GM20000 (cell line): ENCODE data around the gene IFIT5.
"Not testable (repeated sequence)": the region's sequence is repeated elsewhere in the genome, so short reads cannot be mapped to it uniquely, and the experiment has no call there.

Source experiments
- DNase-seq: peaks from one replicate; pipeline ENCODE4 v3.0.0; 2012; ENCODE audit warnings: low spot score
- CTCF ChIP-seq: IDR thresholded peaks from 2 replicates; pipeline ENCODE4 v1.5.1; 2012; ENCODE audit warnings: mild to moderate bottlenecking, control low read depth; ENCODE audit errors: extremely low read depth, missing control alignments

IFIT5 gene

GRCh38 chr10:89427629-89428028 lies 13.3 kb downstream of the IFIT5 start:
- TF ChIP-seq CTCF: no peak
- no peak for DNase-seq

GRCh38 chr10:89428877-89429276 lies 14.5 kb downstream of the IFIT5 start:
- no peak for TF ChIP-seq CTCF
- no peak for DNase-seq

- no peak for DNase-seq
- TF ChIP-seq CTCF: no peak
These were observed 17.6 kb downstream of the IFIT5 start for GRCh38 chr10:89431977-89432376.

- no peak for TF ChIP-seq CTCF
- no peak for DNase-seq
These were observed 24.2 kb downstream of the IFIT5 start for GRCh38 chr10:89438525-89438924.

GRCh38 chr10:89440226-89441009 lies 26.1 kb downstream of the IFIT5 start:
- no peak for DNase-seq
- TF ChIP-seq CTCF: no peak

- no peak for DNase-seq
- TF ChIP-seq CTCF: no peak
These were observed 27.9 kb downstream of the IFIT5 start for GRCh38 chr10:89442289-89442688.

- DNase-seq: not testable (repeated sequence)
These were observed 30.5 kb downstream of the IFIT5 start for GRCh38 chr10:89444819-89445218.

- no peak for DNase-seq
- TF ChIP-seq CTCF: no peak
These were observed 36.5 kb downstream of the IFIT5 start for GRCh38 chr10:89450901-89451300.
